Esophagus squamous epithelium (tissue), 5 donors: ENCODE measurements around the gene CELSR1. TPM values are rescaled to one million over a fixed set of nuclear protein-coding genes. Genes with fewer than 3 reads are reported as not detected.

Experiments used
- DNase-seq: peaks from one replicate; lab custom pipeline; 2025; lab: John Stamatoyannopoulos, UW
- H3K27ac ChIP-seq, 4 donors: fragments of 200-600 bp; sonication (generic); one replicate each; pipeline ENCODE4 v1.5.1; 2016 to 2019; ENCODE audit warnings: mild to moderate bottlenecking in 1 of 4
- H3K27me3 ChIP-seq, 4 donors: fragments of 200-600 bp; sonication (generic); 1 replicate in 3 of 4; 2 replicates in 1 of 4; pipeline versions ENCODE4 v1.5.1 to v1.6.0; 2017 to 2021; ENCODE audit warnings: antibody characterized with exemption in 1 of 4
- H3K36me3 ChIP-seq, 3 donors: fragments of 200-600 bp; sonication (generic); one replicate each; pipeline ENCODE4 v1.5.1; 2016 to 2019
- H3K4me1 ChIP-seq, 3 donors: fragments of 200-600 bp; sonication (generic); one replicate each; pipeline ENCODE4 v1.5.1; 2017 to 2019
- H3K4me3 ChIP-seq, 4 donors: fragments of 200-600 bp; sonication (generic); 1 replicate in 3 of 4; 2 replicates in 1 of 4; pipeline ENCODE4 v1.5.1; 2016 to 2019; ENCODE audit warnings: mild to moderate bottlenecking in 2 of 4, moderate library complexity in 1 of 4
- H3K9me3 ChIP-seq, 3 donors: fragments of 200-600 bp; sonication (generic); one replicate each; pipeline ENCODE4 v1.5.1; 2016 to 2019
- POLR2A ChIP-seq, 4 donors: fragments of 450-650 bp; IDR thresholded peaks; one replicate each; pipeline ENCODE4 v1.6.1; 2017; ENCODE audit warnings: antibody characterized with exemption in 4 of 4, mild to moderate bottlenecking in 4 of 4, moderate library complexity in 3 of 4
- WGBS, 2 donors: methylation state at CpG; one replicate each; pipeline ENCODE4 v1.1.5; 2018; 5-methylcytosine and 5-hydroxymethylcytosine counted together
- intact Hi-C: fragments of 100-400 bp; cut with DNase I; formaldehyde crosslinking; loops from one replicate; pipeline ENCODE4 v1.15.0; 2022
- total RNA-seq, 4 donors: library from RNA; depleted of rRNA; stranded (reverse); fragments of >200 nt; gene quantifications; one replicate each; pipeline ENCODE4 v1.1.0, GENCODE V29; 2016
- TF ChIP-seq, protein P1 (sequence below), 6 experiments: fragments of 450-650 bp in 4 of 6; fragments of 200-600 bp in 2 of 6; sonication (generic) in 2 of 6; IDR thresholded peaks; one replicate each; pipeline ENCODE4 v1.5.1; 2016 to 2019; ENCODE audit warnings: antibody characterized with exemption in 6 of 6, mild to moderate bottlenecking in 4 of 6, moderate library complexity in 4 of 6
- donor health status: DM: yes; HTN: yes; CAD: no.

The CELSR1 gene
- total RNA-seq, 4 donors from 2014 or later: 38.7 to 50.6 (median 43.7) TPM

- Histone ChIP-seq H3K4me1 (peaks cover 14 to 53% (median 20%) of the 10 kb centered on the region in 3 donors), H3K27me3 (peaks cover 0 to 28% (median 0%) of the 10 kb centered on the region in 4 donors), H3K27ac (peak overlapping the region in 3 of 4 donors; percentile 33 to 74 (median 55)), H3K9me3 (no peaks in the 10 kb centered on the region), H3K36me3 (peaks cover 0 to 40% (median 9%) of the 10 kb centered on the region in 3 donors), H3K4me3 (no peak overlapping the region)
- TF ChIP-seq, protein P1, sequence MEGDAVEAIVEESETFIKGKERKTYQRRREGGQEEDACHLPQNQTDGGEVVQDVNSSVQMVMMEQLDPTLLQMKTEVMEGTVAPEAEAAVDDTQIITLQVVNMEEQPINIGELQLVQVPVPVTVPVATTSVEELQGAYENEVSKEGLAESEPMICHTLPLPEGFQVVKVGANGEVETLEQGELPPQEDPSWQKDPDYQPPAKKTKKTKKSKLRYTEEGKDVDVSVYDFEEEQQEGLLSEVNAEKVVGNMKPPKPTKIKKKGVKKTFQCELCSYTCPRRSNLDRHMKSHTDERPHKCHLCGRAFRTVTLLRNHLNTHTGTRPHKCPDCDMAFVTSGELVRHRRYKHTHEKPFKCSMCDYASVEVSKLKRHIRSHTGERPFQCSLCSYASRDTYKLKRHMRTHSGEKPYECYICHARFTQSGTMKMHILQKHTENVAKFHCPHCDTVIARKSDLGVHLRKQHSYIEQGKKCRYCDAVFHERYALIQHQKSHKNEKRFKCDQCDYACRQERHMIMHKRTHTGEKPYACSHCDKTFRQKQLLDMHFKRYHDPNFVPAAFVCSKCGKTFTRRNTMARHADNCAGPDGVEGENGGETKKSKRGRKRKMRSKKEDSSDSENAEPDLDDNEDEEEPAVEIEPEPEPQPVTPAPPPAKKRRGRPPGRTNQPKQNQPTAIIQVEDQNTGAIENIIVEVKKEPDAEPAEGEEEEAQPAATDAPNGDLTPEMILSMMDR (IDR thresholded peaks at IDR 0.05): no peak
- no peak for TF ChIP-seq POLR2A (IDR thresholded peaks at IDR 0.05)
- no peak for DNase-seq
- WGBS, 2 donors: 77 to 96% methylated on average over 4 to 19 of the region's 25 CpGs
- intact Hi-C loops: loop anchor here (5.0 kb wide), 1 partner anchor 172 kb away; no protein-coding TSS in a partner anchor
These were observed 167.5 kb downstream of the CELSR1 start for GRCh38 chr22:46369716-46370583.

DNA sequence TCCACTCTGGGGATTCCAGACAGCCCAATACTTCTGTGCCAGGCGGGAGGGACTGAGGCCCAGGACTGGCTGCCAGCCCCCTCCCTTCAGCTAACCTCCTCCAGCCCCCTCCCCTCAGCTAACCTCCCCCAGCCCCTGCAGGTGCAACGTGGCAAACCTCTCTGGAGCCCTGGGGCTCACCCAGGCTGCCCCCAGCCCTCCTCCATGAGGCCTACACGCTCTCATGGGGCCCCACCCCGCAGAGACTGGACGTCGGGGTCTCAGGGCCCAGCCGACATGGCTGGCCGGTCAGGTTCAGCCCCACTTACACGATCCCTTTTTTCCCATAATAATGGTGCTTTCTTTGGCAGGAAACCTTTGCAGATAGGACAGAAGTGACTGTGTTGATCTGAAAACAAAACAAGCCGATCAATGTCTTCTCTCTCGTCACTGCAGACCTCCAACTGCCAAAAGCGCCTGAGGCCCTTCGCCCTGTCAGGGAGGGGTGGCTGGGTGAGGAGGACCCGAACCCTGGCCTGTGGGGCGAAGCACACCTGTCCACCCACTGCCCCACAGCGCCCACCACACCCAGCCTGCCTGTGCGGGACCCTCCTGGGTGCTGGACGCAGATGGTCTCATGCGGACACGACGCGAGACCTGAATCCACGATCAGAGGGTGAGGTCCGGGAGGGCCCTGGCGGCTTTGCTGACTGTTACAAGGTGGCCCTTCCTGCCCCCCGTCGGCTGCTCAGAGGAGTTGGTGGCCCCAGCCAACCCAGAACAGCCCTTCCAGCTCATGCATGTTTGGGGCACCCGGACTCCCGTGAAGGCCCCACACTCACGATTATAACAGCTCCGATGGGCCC lies 168.3 kb downstream of the CELSR1 start:
- Histone ChIP-seq H3K36me3 (peaks cover 7 to 49% (median 16%) of the 10 kb centered on the region in 3 donors), H3K4me3 (no peak overlapping the region), H3K27me3 (peaks cover 0 to 32% (median 0%) of the 10 kb centered on the region in 4 donors), H3K9me3 (no peaks in the 10 kb centered on the region), H3K27ac (peak overlapping the region in 1 of 4 donors; percentile 55), H3K4me1 (peaks cover 7 to 44% (median 12%) of the 10 kb centered on the region in 3 donors)
- no peak for DNase-seq
- 82 to 88% methylated on average over 8 of the region's 31 CpGs for WGBS, 2 donors
- intact Hi-C loops: loop anchor here (5.0 kb wide), 1 partner anchor 173 kb away; no protein-coding TSS in a partner anchor
- TF ChIP-seq, protein P1 (IDR thresholded peaks at IDR 0.05): no peak
- TF ChIP-seq POLR2A (IDR thresholded peaks at IDR 0.05): no peak

GRCh38 chr22:46368422-46368821 lies 169.0 kb downstream of the CELSR1 start:
- WGBS, 2 donors: 78 to 84% methylated on average over 11 to 12 of the region's 12 CpGs
- H3K9me3 ChIP-seq: no peaks in the 10 kb centered on the region
- TF ChIP-seq, protein P1 (IDR thresholded peaks at IDR 0.05): no peak
- no peak for TF ChIP-seq POLR2A (IDR thresholded peaks at IDR 0.05)
- peaks cover under 1 to 37% (median 5%) of the 10 kb centered on the region in 3 donors for H3K4me1 ChIP-seq
- peaks cover 0 to 35% (median 0%) of the 10 kb centered on the region in 4 donors for H3K27me3 ChIP-seq
- no peak overlapping the region for H3K27ac ChIP-seq
- intact Hi-C loops: loop anchor here (5.0 kb wide), 1 partner anchor 174 kb away; no protein-coding TSS in a partner anchor
- DNase-seq: no peak
- H3K4me3 ChIP-seq: no peak overlapping the region
- H3K36me3 ChIP-seq: peaks cover 7 to 55% (median 22%) of the 10 kb centered on the region in 3 donors

DNA sequence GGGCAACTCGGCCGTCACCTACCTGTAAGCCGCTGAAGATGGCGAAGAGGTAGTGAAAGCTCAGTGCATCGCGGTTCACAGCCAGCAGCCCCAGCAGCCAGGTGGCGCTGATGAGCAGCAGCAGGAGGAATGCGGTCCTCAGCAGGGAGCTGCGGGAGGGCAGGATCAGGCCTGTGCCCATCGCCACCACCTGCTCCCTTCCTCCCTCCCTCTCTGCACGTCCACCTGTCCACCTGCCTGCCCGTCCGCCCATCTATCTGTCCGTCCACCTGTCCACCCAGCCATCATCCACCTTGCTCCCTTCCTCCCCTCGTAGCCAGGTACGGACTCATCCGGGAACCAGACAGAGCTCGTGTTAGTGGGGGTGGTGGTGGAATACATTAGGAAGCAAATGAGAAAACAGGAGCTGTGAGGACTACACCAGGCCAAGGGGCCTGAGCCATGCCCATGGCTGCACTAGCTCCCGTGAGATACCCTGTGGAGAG lies 169.7 kb downstream of the CELSR1 start:
- TF ChIP-seq POLR2A (IDR thresholded peaks at IDR 0.05): no peak
- TF ChIP-seq, protein P1 (IDR thresholded peaks at IDR 0.05): peak; percentile 85 to 96 (median 92)
- WGBS, 2 donors: 21 to 34% methylated on average over 14 to 19 of the region's 19 CpGs
- Histone ChIP-seq H3K4me3 (peak overlapping the region in 1 of 4 donors; percentile 7), H3K9me3 (no peaks in the 10 kb centered on the region), H3K27me3 (peaks cover 0 to 35% (median 0%) of the 10 kb centered on the region in 4 donors), H3K27ac (no peak overlapping the region), H3K36me3 (peaks cover 7 to 62% (median 29%) of the 10 kb centered on the region in 3 donors), H3K4me1 (peaks cover 0 to 31% (median 0%) of the 10 kb centered on the region in 3 donors)
- DNase-seq: no peak
- intact Hi-C loops: loop anchor here (5.0 kb wide), 1 partner anchor 175 kb away; no protein-coding TSS in a partner anchor
